Loucy (cell line): Measurements from ENCODE around the gene ELOVL6.

Source experiments
- H2AFZ ChIP-seq: fragments of 200-600 bp; sonication (generic); 2 replicates; pipeline ENCODE4 v1.6.0; 2016; ENCODE audit warnings: antibody characterized with exemption, mild to moderate bottlenecking, low read length, moderate library complexity
- H3F3A ChIP-seq: fragments of 200-600 bp; 2 replicates; pipeline ENCODE4 v1.6.0; 2016; ENCODE audit warnings: antibody characterized with exemption, low read depth, mild to moderate bottlenecking
- H3K27me3 ChIP-seq: fragments of 200-600 bp; sonication (generic); 2 replicates; pipeline ENCODE4 v1.6.1; 2014; ENCODE audit warnings: low read length, mild to moderate bottlenecking; ENCODE audit not compliant: insufficient read depth, poor library complexity, severe bottlenecking
- H3K36me3 ChIP-seq: fragments of 200-600 bp; sonication (generic); 2 replicates; pipeline ENCODE4 v1.6.1; 2016; ENCODE audit warnings: low read length; ENCODE audit not compliant: insufficient read depth
- H3K4me1 ChIP-seq: fragments of 200-600 bp; sonication (generic); 2 replicates; pipeline ENCODE4 v1.5.1; 2014; ENCODE audit warnings: low read length, mild to moderate bottlenecking; ENCODE audit not compliant: insufficient read depth, poor library complexity, severe bottlenecking
- H3K4me2 ChIP-seq: fragments of 200-600 bp; sonication (generic); 2 replicates; pipeline ENCODE4 v1.6.0; 2014; ENCODE audit warnings: antibody characterized with exemption, low read length, low read depth, mild to moderate bottlenecking; ENCODE audit not compliant: poor library complexity, severe bottlenecking
- H3K4me3 ChIP-seq: fragments of 200-600 bp; sonication (generic); 2 replicates; pipeline ENCODE4 v1.5.1; 2014; ENCODE audit warnings: low read length, mild to moderate bottlenecking, mixed read lengths; ENCODE audit not compliant: poor library complexity, severe bottlenecking
- H3K79me2 ChIP-seq: fragments of 200-600 bp; sonication (generic); 2 replicates; pipeline ENCODE4 v1.6.1; 2014; ENCODE audit warnings: low read length; ENCODE audit not compliant: insufficient read depth
- H3K9ac ChIP-seq: fragments of 200-600 bp; sonication (generic); 2 replicates; pipeline ENCODE4 v1.6.0; 2014; ENCODE audit warnings: mild to moderate bottlenecking, low read depth, low read length, moderate library complexity; ENCODE audit not compliant: poor library complexity, severe bottlenecking
- H3K9me2 ChIP-seq: fragments of 200-600 bp; sonication (generic); replicated peaks from 2 replicates; pipeline ENCODE4 v1.6.1; 2016; ENCODE audit warnings: low read depth, low read length, mixed read lengths
- H3K9me3 ChIP-seq: fragments of 200-600 bp; sonication (generic); 2 replicates; pipeline ENCODE4 v1.6.1; 2014; ENCODE audit warnings: mild to moderate bottlenecking, antibody characterized with exemption, low read length, low read depth; ENCODE audit not compliant: insufficient read depth
- H4K20me1 ChIP-seq: fragments of 200-600 bp; sonication (generic); 2 replicates; pipeline ENCODE4 v1.6.0; 2014; ENCODE audit warnings: antibody characterized with exemption, low read length, mild to moderate bottlenecking; ENCODE audit not compliant: insufficient read depth, poor library complexity, severe bottlenecking
- EZH2phosphoT487 ChIP-seq: fragments of 200-600 bp; IDR thresholded peaks from 2 replicates; pipeline ENCODE4 v1.6.1; 2018; ENCODE audit warnings: antibody characterized with exemption, mild to moderate bottlenecking, moderate library complexity, borderline replicate concordance
- TF ChIP-seq, protein P1 (sequence below): fragments of 200-600 bp; sonication (generic); conservative IDR thresholded peaks from 2 replicates; pipeline ENCODE4 v1.5.1; 2014; ENCODE audit warnings: mild to moderate bottlenecking, antibody characterized with exemption, low read length

Gene ELOVL6

DNA sequence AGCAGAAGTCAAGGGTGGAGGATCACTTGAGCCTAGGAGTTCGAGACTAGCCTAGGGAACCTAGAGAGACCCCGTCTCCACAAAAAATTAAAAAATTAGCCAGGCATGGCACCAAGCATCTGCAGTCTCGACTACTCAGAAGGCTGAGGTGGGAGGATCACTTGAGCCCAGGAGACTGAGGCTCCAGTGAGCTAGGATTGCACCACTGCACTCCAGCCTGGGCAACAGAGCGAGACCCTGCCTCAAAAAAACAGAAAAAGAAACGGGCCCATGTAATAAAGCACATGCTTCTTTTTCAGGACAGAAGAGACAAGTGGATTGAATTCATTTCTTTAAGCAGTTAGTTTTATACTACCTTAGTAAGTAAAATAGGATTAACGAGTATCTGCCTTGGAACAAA is 42.0 kb downstream of the ELOVL6 start:
- H3F3A ChIP-seq = no peaks in the 10 kb centered on the region
- H3K27me3 ChIP-seq = no peaks in the 10 kb centered on the region
- no peaks in the 10 kb centered on the region for H3K9me2 ChIP-seq
- peaks cover 61% of the 10 kb centered on the region for H3K79me2 ChIP-seq
- no peaks in the 10 kb centered on the region; the same call in 1 of the 2 replicates for H3K36me3 ChIP-seq
- no peak overlapping the region for H3K9ac ChIP-seq
- H3K4me1 ChIP-seq = peaks cover 25% of the 10 kb centered on the region
- H3K4me2 ChIP-seq = no peak overlapping the region
- no peaks in the 10 kb centered on the region for H3K9me3 ChIP-seq
- H3K4me3 ChIP-seq = no peak overlapping the region
- H4K20me1 ChIP-seq = no peaks in the 10 kb centered on the region
- TF ChIP-seq, protein P1, sequence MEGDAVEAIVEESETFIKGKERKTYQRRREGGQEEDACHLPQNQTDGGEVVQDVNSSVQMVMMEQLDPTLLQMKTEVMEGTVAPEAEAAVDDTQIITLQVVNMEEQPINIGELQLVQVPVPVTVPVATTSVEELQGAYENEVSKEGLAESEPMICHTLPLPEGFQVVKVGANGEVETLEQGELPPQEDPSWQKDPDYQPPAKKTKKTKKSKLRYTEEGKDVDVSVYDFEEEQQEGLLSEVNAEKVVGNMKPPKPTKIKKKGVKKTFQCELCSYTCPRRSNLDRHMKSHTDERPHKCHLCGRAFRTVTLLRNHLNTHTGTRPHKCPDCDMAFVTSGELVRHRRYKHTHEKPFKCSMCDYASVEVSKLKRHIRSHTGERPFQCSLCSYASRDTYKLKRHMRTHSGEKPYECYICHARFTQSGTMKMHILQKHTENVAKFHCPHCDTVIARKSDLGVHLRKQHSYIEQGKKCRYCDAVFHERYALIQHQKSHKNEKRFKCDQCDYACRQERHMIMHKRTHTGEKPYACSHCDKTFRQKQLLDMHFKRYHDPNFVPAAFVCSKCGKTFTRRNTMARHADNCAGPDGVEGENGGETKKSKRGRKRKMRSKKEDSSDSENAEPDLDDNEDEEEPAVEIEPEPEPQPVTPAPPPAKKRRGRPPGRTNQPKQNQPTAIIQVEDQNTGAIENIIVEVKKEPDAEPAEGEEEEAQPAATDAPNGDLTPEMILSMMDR = no peak
- TF ChIP-seq EZH2phosphoT487 = no peak
- H2AFZ ChIP-seq = no peak overlapping the region

GRCh38 chr4:110155654-110156053 is 42.8 kb downstream of the ELOVL6 start:
- Histone ChIP-seq H3K27me3 (no peaks in the 10 kb centered on the region), H4K20me1 (no peaks in the 10 kb centered on the region), H3K4me1 (peaks cover 25% of the 10 kb centered on the region), H2AFZ (no peak overlapping the region), H3K36me3 (no peaks in the 10 kb centered on the region; the same call in 1 of the 2 replicates), H3K9me3 (no peaks in the 10 kb centered on the region), H3K4me2 (no peak overlapping the region), H3F3A (no peaks in the 10 kb centered on the region), H3K79me2 (peaks cover 59% of the 10 kb centered on the region), H3K4me3 (no peak overlapping the region), H3K9ac (no peak overlapping the region), H3K9me2 (no peaks in the 10 kb centered on the region)
- no peak for TF ChIP-seq EZH2phosphoT487
- TF ChIP-seq, protein P1 = no peak

DNA sequence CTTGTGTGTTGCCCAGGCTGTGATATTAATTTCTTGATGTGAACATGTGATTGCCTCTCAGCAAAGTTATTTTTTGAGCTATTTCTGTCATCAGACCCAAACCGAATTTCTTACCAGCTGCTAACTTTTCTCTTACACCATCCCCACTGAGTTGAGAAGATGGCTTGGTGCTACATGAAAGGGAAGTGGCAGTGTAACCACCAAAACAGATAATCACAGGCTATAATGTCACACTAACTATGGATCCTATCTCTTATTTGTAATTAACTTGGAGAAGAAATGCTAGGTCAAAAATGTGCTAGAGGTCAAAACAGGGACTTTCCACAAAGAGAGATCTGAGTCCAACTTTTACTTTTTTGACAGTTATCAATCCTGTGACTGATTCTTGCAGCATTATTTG is 43.8 kb downstream of the ELOVL6 start:
- Histone ChIP-seq H3K79me2 (peaks cover 50% of the 10 kb centered on the region), H3K9ac (no peak overlapping the region), H3K4me1 (peaks cover 19% of the 10 kb centered on the region), H4K20me1 (no peaks in the 10 kb centered on the region), H3K36me3 (no peaks in the 10 kb centered on the region; the same call in 1 of the 2 replicates), H2AFZ (no peak overlapping the region), H3K27me3 (no peaks in the 10 kb centered on the region), H3K4me2 (no peak overlapping the region), H3K9me2 (no peaks in the 10 kb centered on the region), H3F3A (no peaks in the 10 kb centered on the region), H3K4me3 (no peak overlapping the region), H3K9me3 (no peaks in the 10 kb centered on the region)
- TF ChIP-seq, protein P1 = no peak
- TF ChIP-seq EZH2phosphoT487 = no peak
